GM12875 (cell line): ENCODE data around the gene SOX11.

Experiments
- H3K4me3 ChIP-seq: one replicate; pipeline ENCODE4 v1.5.1; 2011; ENCODE audit warnings: low read depth, low read length, control low read depth
- CTCF ChIP-seq: IDR thresholded peaks from 2 replicates; pipeline ENCODE4 v1.5.1; 2011; ENCODE audit warnings: low read depth, mild to moderate bottlenecking, control low read depth, inconsistent platforms, low read length, moderate library complexity, borderline replicate concordance; ENCODE audit not compliant: insufficient read depth

SOX11 gene

GRCh38 chr2:5683471-5683870, 8.7 kb upstream of the SOX11 start:
- H3K4me3 ChIP-seq: no peak overlapping the region
- TF ChIP-seq CTCF: no peak

DNA sequence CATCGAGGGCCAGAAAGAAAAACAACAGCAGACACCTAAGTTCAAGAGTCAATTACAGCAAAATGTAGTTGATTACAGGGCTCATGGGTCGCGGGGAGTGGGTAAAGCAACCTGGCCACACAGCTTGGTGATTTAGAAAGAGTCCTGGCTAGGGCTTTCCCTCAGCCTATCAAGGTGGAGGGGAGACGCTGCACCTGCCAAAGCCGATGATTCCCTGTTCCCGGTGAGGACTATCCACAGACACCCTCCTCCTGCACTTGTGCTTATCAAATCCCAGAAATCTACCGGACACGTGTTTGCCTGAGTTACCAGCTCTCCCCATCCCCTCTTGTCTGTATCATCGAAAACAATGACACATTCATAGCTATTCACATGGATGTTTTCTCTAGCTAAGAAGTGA, 7.0 kb upstream of the SOX11 start:
- TF ChIP-seq CTCF: no peak

DNA sequence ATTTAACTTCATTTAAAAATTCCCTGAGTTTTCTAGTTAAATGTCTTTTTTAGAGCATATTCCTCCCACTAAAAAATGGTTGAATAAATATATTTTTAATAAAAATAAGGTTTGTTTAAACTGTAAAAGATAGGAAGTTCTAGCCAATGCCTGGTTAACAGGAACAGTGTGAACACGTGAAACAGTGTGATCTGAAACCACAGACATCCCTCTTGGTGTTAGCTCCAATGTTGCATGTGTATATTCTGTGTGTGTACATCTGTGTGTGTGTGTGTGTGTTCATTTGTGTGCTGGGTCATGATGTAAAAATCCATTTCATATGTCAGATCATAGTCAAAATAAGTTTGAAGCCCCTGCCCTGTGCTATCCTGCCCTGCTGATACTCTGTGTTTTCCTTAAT, 6.1 kb upstream of the SOX11 start:
- TF ChIP-seq CTCF: no peak
- no peak overlapping the region for H3K4me3 ChIP-seq

More for the DNA sequence above, 7.0 kb upstream of the SOX11 start:
- no peak overlapping the region for H3K4me3 ChIP-seq

DNA sequence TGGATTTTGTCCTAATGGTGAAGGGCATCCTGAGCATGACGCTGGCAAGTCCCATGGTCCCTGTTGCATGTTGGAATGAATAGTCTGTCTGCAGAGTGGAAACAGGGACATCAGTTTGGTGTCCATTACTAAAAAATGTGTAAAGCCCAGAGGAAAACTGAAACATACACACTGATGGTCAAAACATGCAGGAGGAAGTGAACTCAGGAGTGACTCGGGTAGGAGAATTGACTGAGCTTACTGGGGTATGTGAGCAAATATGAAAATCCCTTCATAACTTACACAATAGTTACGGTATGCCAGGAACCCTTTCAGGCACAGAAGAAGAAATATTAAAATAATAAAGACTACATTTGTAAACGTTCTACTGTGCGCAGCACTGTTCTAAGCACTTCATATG, 5.6 kb upstream of the SOX11 start:
- no peak overlapping the region for H3K4me3 ChIP-seq

DNA sequence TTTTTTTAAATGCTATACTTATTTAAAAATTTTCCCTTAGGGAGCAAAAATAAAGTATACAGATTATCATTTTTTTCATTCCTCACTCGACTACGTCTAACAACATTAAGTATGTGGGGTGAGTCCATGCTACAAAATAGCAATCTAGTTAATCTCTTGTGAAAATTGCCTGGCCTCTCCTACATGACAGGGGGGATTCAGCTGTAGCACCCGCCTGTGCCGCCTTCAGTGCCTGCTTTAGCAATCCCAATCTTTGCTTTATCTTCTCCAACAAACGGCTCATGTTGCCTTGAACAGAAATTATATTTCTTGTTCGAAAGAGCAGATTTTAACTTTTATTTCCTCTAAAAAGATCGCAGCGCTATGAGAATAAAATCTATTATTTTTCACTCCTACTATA, 2.4 kb upstream of the SOX11 start:
- H3K4me3 ChIP-seq: no peak overlapping the region
- TF ChIP-seq CTCF: no peak

More for the DNA sequence above, 5.6 kb upstream of the SOX11 start:
- TF ChIP-seq CTCF: no peak

- no peak for TF ChIP-seq CTCF
- no peak overlapping the region for H3K4me3 ChIP-seq
These were observed 1.9 kb upstream of the SOX11 start for GRCh38 chr2:5690286-5690685.

GRCh38 chr2:5690718-5691220, 1.4 kb upstream of the SOX11 start:
- H3K4me3 ChIP-seq: no peak overlapping the region

More at GRCh38 chr2:5690718-5691220, 1.4 kb upstream of the SOX11 start:
- TF ChIP-seq CTCF: no peak
